ENCODE results near the gene FADD.

The FADD gene

GRCh38 chr11:70247042-70247709 lies 44.1 kb downstream of the FADD start:
- TF ChIP-seq, protein P1, sequence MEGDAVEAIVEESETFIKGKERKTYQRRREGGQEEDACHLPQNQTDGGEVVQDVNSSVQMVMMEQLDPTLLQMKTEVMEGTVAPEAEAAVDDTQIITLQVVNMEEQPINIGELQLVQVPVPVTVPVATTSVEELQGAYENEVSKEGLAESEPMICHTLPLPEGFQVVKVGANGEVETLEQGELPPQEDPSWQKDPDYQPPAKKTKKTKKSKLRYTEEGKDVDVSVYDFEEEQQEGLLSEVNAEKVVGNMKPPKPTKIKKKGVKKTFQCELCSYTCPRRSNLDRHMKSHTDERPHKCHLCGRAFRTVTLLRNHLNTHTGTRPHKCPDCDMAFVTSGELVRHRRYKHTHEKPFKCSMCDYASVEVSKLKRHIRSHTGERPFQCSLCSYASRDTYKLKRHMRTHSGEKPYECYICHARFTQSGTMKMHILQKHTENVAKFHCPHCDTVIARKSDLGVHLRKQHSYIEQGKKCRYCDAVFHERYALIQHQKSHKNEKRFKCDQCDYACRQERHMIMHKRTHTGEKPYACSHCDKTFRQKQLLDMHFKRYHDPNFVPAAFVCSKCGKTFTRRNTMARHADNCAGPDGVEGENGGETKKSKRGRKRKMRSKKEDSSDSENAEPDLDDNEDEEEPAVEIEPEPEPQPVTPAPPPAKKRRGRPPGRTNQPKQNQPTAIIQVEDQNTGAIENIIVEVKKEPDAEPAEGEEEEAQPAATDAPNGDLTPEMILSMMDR (IDR thresholded peaks at IDR 0.05), result no peak
- Mint-ChIP-seq H3K27ac (no peak overlapping the region), H3K4me1 (peaks cover 28% of the 10 kb centered on the region), H3K36me3 (ENCODE audit: low read depth) (no peaks in the 10 kb centered on the region), H3K4me3 (no peak overlapping the region), H3K27me3 (ENCODE audit: low read depth, poor library complexity) (peaks cover 27% of the 10 kb centered on the region), H3K9me3 (no peaks in the 10 kb centered on the region)
- DNase-seq, result no peak

GRCh38 chr11:70247710-70248072 lies 44.6 kb downstream of the FADD start:
- TF ChIP-seq, protein P1 (IDR thresholded peaks at IDR 0.05), result no peak
- Mint-ChIP-seq H3K27ac (no peak overlapping the region), H3K27me3 (ENCODE audit: low read depth, poor library complexity) (peaks cover 27% of the 10 kb centered on the region), H3K36me3 (ENCODE audit: low read depth) (no peaks in the 10 kb centered on the region), H3K4me3 (no peak overlapping the region), H3K9me3 (no peaks in the 10 kb centered on the region), H3K4me1 (peaks cover 32% of the 10 kb centered on the region)
- no peak for DNase-seq

DNA sequence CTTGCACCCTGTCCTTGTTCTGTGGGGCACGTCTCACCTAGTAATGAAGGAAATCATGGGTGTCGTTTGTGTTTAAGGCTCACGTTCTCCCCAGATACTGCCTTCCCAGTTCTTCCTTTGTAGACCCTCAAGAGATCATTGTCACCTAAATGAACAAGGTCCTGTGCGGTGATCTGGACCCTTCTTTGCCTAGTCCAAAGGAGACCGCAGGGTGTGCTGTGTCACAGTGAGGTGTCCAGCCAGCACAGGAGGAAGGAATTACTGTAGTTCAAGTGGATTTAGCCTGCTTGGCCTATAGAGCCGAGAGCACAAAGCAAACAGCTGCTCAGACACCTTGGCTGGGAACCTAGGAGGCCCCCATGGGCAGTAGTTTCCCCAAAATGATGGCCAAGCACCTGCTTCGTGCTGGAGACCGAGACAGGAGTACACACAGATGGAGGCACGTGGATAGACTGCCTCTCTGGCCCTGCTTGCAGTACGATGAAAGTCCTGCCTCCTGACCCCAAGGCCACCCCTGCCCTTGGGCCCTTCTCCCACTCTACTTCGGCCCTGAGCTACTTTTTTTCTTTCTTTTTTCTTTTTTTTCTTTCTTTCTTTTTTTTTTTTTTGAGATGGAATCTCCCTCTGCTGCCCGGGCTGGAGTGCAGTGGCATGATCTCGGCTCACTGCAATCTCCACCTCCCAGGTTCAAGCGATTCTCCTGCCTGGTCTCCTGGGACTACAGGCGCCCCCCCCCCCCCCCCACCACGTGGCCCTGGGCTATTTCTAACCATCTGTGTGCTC lies 48.0 kb downstream of the FADD start:
- H3K36me3 Mint-ChIP-seq (ENCODE audit: low read depth), result no peaks in the 10 kb centered on the region
- TF ChIP-seq, protein P1 (IDR thresholded peaks at IDR 0.05), result no peak
- no peak for DNase-seq
- peaks cover 16% of the 10 kb centered on the region for H3K27me3 Mint-ChIP-seq (ENCODE audit: low read depth, poor library complexity)
- H3K4me3 Mint-ChIP-seq, result no peak overlapping the region
- H3K4me1 Mint-ChIP-seq, result peaks cover 41% of the 10 kb centered on the region
- no peaks in the 10 kb centered on the region for H3K9me3 Mint-ChIP-seq
- no peak overlapping the region for H3K27ac Mint-ChIP-seq

- Mint-ChIP-seq H3K4me3 (no peak overlapping the region), H3K27me3 (ENCODE audit: low read depth, poor library complexity) (peaks cover 16% of the 10 kb centered on the region), H3K9me3 (no peaks in the 10 kb centered on the region), H3K36me3 (ENCODE audit: low read depth) (no peaks in the 10 kb centered on the region), H3K4me1 (peaks cover 39% of the 10 kb centered on the region), H3K27ac (no peak overlapping the region)
- DNase-seq, result no peak
- TF ChIP-seq, protein P1 (IDR thresholded peaks at IDR 0.05), result no peak
Observed at GRCh38 chr11:70251659-70252321, 48.7 kb downstream of the FADD start.

GRCh38 chr11:70252844-70253243 lies 49.7 kb downstream of the FADD start:
- Mint-ChIP-seq H3K4me3 (no peak overlapping the region), H3K4me1 (peaks cover 29% of the 10 kb centered on the region), H3K9me3 (no peaks in the 10 kb centered on the region), H3K27ac (peak overlapping the region; percentile 10), H3K36me3 (ENCODE audit: low read depth) (no peaks in the 10 kb centered on the region), H3K27me3 (ENCODE audit: low read depth, poor library complexity) (peaks cover 12% of the 10 kb centered on the region)
- TF ChIP-seq, protein P1 (IDR thresholded peaks at IDR 0.05), result no peak
- no peak for DNase-seq

Data from nephron progenitor cell (in vitro differentiated cells).